Measurements from ENCODE around the gene TBC1D20. TPM values are rescaled to one million over a fixed set of nuclear protein-coding genes. Genes with fewer than 3 reads are reported as not detected.

The TBC1D20 gene
- total RNA-seq, 4 donors from 2014 or later: 28.9 to 39.0 (median 34.0) TPM

DNA sequence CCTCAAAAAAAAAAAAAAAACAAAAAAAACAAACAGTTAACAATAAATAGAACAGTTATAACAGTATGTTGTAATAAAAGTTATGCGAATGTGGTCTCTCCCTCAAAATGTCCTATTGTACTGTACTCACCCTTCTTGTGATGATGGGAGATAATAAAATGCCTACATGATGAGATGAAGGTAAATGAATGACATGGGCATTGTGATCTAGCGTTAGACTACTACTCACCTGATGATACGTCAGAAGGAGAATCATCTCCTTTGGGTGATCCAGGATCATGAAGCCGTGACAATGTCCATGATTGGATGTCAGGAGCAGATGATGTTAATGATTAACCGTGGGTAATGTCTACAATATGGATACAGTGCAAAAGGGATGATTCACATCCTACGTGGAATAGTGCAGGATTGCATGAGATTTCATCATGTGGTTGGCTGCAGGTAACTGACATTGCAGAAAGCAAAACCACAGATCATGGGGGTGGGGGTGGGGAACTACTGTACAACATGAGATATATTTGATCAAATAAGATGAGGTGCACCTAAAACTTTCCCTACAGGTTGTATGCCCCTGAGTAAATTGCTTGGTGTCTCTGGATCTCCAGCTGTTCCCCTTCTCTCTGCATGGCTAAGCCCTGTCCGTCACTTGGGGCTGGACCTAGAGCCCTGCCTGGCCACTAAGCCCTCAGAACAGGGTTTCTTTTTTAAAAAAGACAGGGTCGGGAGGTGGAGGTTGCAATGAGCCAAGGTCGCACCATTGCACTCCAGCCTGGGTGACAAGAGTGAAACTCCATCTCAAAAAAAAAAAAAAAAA, 60.4 kb downstream of the TBC1D20 start:
- H3K27ac ChIP-seq: no peak overlapping the region
- in situ Hi-C loops (cut with MboI; ENCODE audit: low sequenced_read_pairs in 4 of 4): loop anchor here in 1 of 4 donors (5.0 kb wide), 1 partner anchor 80 kb away; no protein-coding TSS in a partner anchor
- no peaks in the 10 kb centered on the region for H3K36me3 ChIP-seq
- DNase-seq (no peak), ATAC-seq (no peak)
- peaks cover 0 to 2% of the 10 kb centered on the region in 2 donors for H3K4me1 ChIP-seq
- TF ChIP-seq, protein P1, sequence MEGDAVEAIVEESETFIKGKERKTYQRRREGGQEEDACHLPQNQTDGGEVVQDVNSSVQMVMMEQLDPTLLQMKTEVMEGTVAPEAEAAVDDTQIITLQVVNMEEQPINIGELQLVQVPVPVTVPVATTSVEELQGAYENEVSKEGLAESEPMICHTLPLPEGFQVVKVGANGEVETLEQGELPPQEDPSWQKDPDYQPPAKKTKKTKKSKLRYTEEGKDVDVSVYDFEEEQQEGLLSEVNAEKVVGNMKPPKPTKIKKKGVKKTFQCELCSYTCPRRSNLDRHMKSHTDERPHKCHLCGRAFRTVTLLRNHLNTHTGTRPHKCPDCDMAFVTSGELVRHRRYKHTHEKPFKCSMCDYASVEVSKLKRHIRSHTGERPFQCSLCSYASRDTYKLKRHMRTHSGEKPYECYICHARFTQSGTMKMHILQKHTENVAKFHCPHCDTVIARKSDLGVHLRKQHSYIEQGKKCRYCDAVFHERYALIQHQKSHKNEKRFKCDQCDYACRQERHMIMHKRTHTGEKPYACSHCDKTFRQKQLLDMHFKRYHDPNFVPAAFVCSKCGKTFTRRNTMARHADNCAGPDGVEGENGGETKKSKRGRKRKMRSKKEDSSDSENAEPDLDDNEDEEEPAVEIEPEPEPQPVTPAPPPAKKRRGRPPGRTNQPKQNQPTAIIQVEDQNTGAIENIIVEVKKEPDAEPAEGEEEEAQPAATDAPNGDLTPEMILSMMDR (IDR thresholded peaks at IDR 0.05 in 4 of 5, conservative IDR thresholded peaks at IDR 0.05 in 1 of 5): no peak
- TF ChIP-seq POLR2A (IDR thresholded peaks at IDR 0.05): no peak
- H3K27me3 ChIP-seq: no peaks in the 10 kb centered on the region
- no peak overlapping the region for H3K4me3 ChIP-seq
- intact Hi-C loops (cut with DNase I; ENCODE audit: low total_unique reads): no loop called here
- no peaks in the 10 kb centered on the region for H3K9me3 ChIP-seq

DNA sequence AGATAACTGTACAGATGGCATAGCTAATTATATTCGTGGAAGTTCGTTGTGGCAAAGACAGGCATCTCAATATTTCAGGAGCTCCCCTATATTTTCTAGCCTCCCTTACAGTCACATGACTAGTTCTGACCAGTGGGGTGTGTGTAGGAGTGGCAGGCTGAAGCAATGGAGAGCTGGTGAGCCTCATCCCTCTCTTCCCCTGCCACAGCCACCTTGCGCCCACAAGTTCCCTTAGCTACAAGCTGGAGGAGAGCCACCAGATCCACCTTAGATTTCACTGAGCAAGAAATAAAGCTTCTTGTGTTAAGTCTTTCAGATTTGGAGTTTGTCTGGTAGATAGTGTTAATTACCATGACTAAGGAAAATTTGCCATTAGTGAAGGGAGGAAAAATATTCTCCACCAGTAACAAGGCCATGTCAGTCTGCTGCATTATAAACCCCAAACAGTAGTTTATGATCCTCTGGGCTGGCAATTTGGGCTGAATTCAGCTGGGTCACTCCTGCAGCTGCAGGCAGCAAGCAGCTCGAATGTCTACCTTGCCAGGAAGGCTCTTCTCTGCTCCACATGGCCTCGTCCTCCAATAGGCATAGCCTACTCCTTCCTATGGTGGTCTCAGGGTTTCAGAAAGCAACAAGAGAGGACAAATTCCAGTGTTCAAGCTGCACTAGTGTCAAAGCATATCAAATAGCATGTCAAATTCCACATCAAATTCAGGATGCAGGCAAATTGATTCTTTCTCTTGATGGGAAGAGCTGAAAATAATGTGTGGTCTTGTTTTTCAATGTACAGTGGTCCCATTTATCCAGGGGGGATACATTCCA, 61.7 kb downstream of the TBC1D20 start:
- Histone ChIP-seq H3K27me3 (no peaks in the 10 kb centered on the region), H3K4me3 (no peak overlapping the region), H3K36me3 (no peaks in the 10 kb centered on the region), H3K9me3 (no peaks in the 10 kb centered on the region), H3K4me1 (no peaks in the 10 kb centered on the region), H3K27ac (no peak overlapping the region)
- TF ChIP-seq, protein P1 (IDR thresholded peaks at IDR 0.05 in 4 of 5, conservative IDR thresholded peaks at IDR 0.05 in 1 of 5): no peak
- TF ChIP-seq POLR2A (IDR thresholded peaks at IDR 0.05): no peak
- in situ Hi-C loops (cut with MboI; ENCODE audit: low sequenced_read_pairs in 4 of 4) (loop anchor here in 1 of 4 donors (5.0 kb wide), 1 partner anchor 82 kb away; no protein-coding TSS in a partner anchor), intact Hi-C loops (cut with DNase I; ENCODE audit: low total_unique reads) (no loop called here)
- DNase-seq (no peak), ATAC-seq (no peak)

- intact Hi-C loops (cut with DNase I; ENCODE audit: low total_unique reads): no loop called here
- in situ Hi-C loops (cut with MboI; ENCODE audit: low sequenced_read_pairs in 4 of 4): loop anchor here in 1 of 4 donors (5.0 kb wide), 1 partner anchor 82 kb away; no protein-coding TSS in a partner anchor
- no peaks in the 10 kb centered on the region for H3K36me3 ChIP-seq
- no peak for TF ChIP-seq POLR2A (IDR thresholded peaks at IDR 0.05)
- TF ChIP-seq, protein P1 (IDR thresholded peaks at IDR 0.05 in 4 of 5, conservative IDR thresholded peaks at IDR 0.05 in 1 of 5): no peak
- no peaks in the 10 kb centered on the region for H3K27me3 ChIP-seq
- ATAC-seq (no peak), DNase-seq (no peak)
- H3K27ac ChIP-seq: no peak overlapping the region
- H3K4me3 ChIP-seq: no peak overlapping the region
- H3K9me3 ChIP-seq: no peaks in the 10 kb centered on the region
- H3K4me1 ChIP-seq: no peaks in the 10 kb centered on the region
Observed at GRCh38 chr20:400128-400453, 62.2 kb downstream of the TBC1D20 start.

GRCh38 chr20:399182-399707, 63.1 kb downstream of the TBC1D20 start:
- Histone ChIP-seq H3K4me1 (no peaks in the 10 kb centered on the region), H3K27me3 (no peaks in the 10 kb centered on the region), H3K9me3 (no peaks in the 10 kb centered on the region), H3K4me3 (no peak overlapping the region), H3K36me3 (no peaks in the 10 kb centered on the region), H3K27ac (no peak overlapping the region)
- ATAC-seq (no peak), DNase-seq (no peak)
- intact Hi-C loops (cut with DNase I; ENCODE audit: low total_unique reads): no loop called here
- TF ChIP-seq POLR2A (IDR thresholded peaks at IDR 0.05): no peak
- TF ChIP-seq, protein P1 (IDR thresholded peaks at IDR 0.05 in 4 of 5, conservative IDR thresholded peaks at IDR 0.05 in 1 of 5): no peak
- in situ Hi-C loops (cut with MboI; ENCODE audit: low sequenced_read_pairs in 4 of 4): no loop called here

All from gastrocnemius medialis (tissue), 4 donors.